ENCODE results near the gene AUTS2.

AUTS2 gene

GRCh38 chr7:70188901-70189650 lies 590.8 kb downstream of the AUTS2 start:
- DNase-seq (ENCODE audit: low spot score) = peak; percentile 19

GRCh38 chr7:70189776-70190175 lies 591.5 kb downstream of the AUTS2 start:
- DNase-seq (ENCODE audit: low spot score) = no peak

GRCh38 chr7:70190281-70190680 lies 592.0 kb downstream of the AUTS2 start:
- no peak for DNase-seq (ENCODE audit: low spot score)

- peak; percentile 20 for DNase-seq (ENCODE audit: low spot score)
These were observed 595.2 kb downstream of the AUTS2 start for GRCh38 chr7:70193514-70193913.

- no peak for DNase-seq (ENCODE audit: low spot score)
These were observed 610.2 kb downstream of the AUTS2 start for GRCh38 chr7:70208236-70209063.

GRCh38 chr7:70210200-70210935 lies 612.1 kb downstream of the AUTS2 start:
- DNase-seq (ENCODE audit: low spot score) = no peak

- DNase-seq (ENCODE audit: low spot score) = no peak
These were observed 612.6 kb downstream of the AUTS2 start for GRCh38 chr7:70210936-70211310.

- DNase-seq (ENCODE audit: low spot score) = no peak
These were observed 614.0 kb downstream of the AUTS2 start for GRCh38 chr7:70212281-70212680.

GRCh38 chr7:70214071-70214470 lies 615.8 kb downstream of the AUTS2 start:
- DNase-seq (ENCODE audit: low spot score) = no peak

GRCh38 chr7:70215491-70215890 lies 617.2 kb downstream of the AUTS2 start:
- DNase-seq (ENCODE audit: low spot score) = peak; percentile 65

- no peak for DNase-seq (ENCODE audit: low spot score)
These were observed 619.3 kb downstream of the AUTS2 start for GRCh38 chr7:70217571-70217970.

GRCh38 chr7:70218006-70218405 lies 619.7 kb downstream of the AUTS2 start:
- DNase-seq (ENCODE audit: low spot score) = no peak

GRCh38 chr7:70219061-70219460 lies 620.8 kb downstream of the AUTS2 start:
- DNase-seq (ENCODE audit: low spot score) = no peak

GRCh38 chr7:70229242-70229641 lies 631.0 kb downstream of the AUTS2 start:
- DNase-seq (ENCODE audit: low spot score) = no peak

- DNase-seq (ENCODE audit: low spot score) = no peak
These were observed 632.5 kb downstream of the AUTS2 start for GRCh38 chr7:70230761-70231160.

GRCh38 chr7:70233776-70234175 lies 635.5 kb downstream of the AUTS2 start:
- no peak for DNase-seq (ENCODE audit: low spot score)

- DNase-seq (ENCODE audit: low spot score) = no peak
These were observed 639.0 kb downstream of the AUTS2 start for GRCh38 chr7:70237256-70237655.

- no peak for DNase-seq (ENCODE audit: low spot score)
These were observed 639.7 kb downstream of the AUTS2 start for GRCh38 chr7:70237831-70238575.

GRCh38 chr7:70239918-70240317 lies 641.6 kb downstream of the AUTS2 start:
- no peak for DNase-seq (ENCODE audit: low spot score)

GRCh38 chr7:70240873-70241272 lies 642.6 kb downstream of the AUTS2 start:
- no peak for DNase-seq (ENCODE audit: low spot score)

- no peak for DNase-seq (ENCODE audit: low spot score)
These were observed 643.4 kb downstream of the AUTS2 start for GRCh38 chr7:70241536-70242175.
